Parathyroid adenoma (tissue), 2 donors: Measurements from ENCODE around the gene DOLPP1.
"Not testable (repeated sequence)": the region's sequence is repeated elsewhere in the genome, so short reads cannot be mapped to it uniquely, and the experiment has no call there.

Experiments used
- H2AFZ ChIP-seq: fragments of 300-600 bp; sonication (generic); one replicate; pipeline ENCODE4 v1.7.0; 2017; ENCODE audit warnings: antibody characterized with exemption, mild to moderate bottlenecking
- H3K27ac ChIP-seq: fragments of 300-600 bp; sonication (generic); one replicate; pipeline ENCODE4 v1.7.0; 2017
- H3K27me3 ChIP-seq: fragments of 300-600 bp; sonication (generic); one replicate; pipeline ENCODE4 v1.7.0; 2017; ENCODE audit warnings: low read length; ENCODE audit not compliant: control insufficient read depth, insufficient read depth
- H3K36me3 ChIP-seq: fragments of 300-600 bp; sonication (generic); one replicate; pipeline ENCODE4 v1.7.0; 2017; ENCODE audit warnings: low read length; ENCODE audit not compliant: control insufficient read depth, insufficient read depth
- H3K4me1 ChIP-seq: fragments of 300-600 bp; sonication (generic); one replicate; pipeline ENCODE4 v1.7.0; 2017; ENCODE audit warnings: control low read depth
- H3K4me2 ChIP-seq: fragments of 300-600 bp; sonication (generic); one replicate; pipeline ENCODE4 v1.7.0; 2017; ENCODE audit warnings: low read length
- H3K4me3 ChIP-seq: fragments of 300-600 bp; sonication (generic); one replicate; pipeline ENCODE4 v1.7.0; 2017; ENCODE audit warnings: low read depth, low read length
- H3K79me2 ChIP-seq: fragments of 300-600 bp; sonication (generic); one replicate; pipeline ENCODE4 v1.7.0; 2017; ENCODE audit warnings: control low read depth
- H3K9ac ChIP-seq: fragments of 300-600 bp; sonication (generic); one replicate; pipeline ENCODE4 v1.7.0; 2017; ENCODE audit warnings: mild to moderate bottlenecking
- H3K9me3 ChIP-seq: fragments of 300-600 bp; sonication (generic); one replicate; pipeline ENCODE4 v1.7.0; 2017; ENCODE audit warnings: low read length; ENCODE audit not compliant: control insufficient read depth
- TF ChIP-seq, protein P1 (sequence below): fragments of 300-600 bp; sonication (generic); IDR thresholded peaks from one replicate; pipeline ENCODE4 v1.7.0; 2017; ENCODE audit warnings: antibody characterized with exemption, mild to moderate bottlenecking
- donor health status: primary hyperparathyroidism.

Gene DOLPP1

DNA sequence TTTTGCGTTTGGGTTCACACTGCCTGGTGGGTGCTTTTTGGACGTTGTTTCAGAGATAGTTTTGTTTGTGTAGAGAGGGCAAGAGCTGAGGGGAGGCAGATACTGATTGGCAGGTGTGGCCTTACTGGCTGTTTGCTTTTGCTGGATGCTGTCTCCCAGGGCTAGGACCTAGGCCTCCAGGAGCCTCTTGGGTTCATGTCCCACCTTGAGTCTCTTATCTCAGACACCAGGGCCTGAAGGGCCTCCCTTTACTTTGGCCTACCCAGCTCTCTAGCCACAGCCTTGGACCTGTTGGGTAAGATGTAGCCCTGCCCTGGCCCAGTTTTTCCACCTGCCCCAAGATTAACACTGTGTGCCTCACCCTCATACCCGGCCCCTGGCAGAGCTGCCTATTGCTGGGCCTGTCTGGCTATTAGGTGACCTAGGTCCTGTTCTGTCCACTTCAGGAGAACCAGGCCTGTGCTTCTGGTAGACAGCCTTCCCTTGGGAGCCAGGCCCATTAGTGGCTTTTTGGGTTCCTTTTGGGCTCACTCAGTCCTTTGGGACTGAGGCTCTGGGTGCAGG, 43.7 kb downstream of the DOLPP1 start:
- no peak overlapping the region for H3K4me3 ChIP-seq
- no peaks in the 10 kb centered on the region for H3K9me3 ChIP-seq
- no peak overlapping the region for H3K4me2 ChIP-seq
- H3K9ac ChIP-seq: no peak overlapping the region
- H3K79me2 ChIP-seq: peaks cover 4% of the 10 kb centered on the region
- no peak overlapping the region for H2AFZ ChIP-seq
- TF ChIP-seq, protein P1, sequence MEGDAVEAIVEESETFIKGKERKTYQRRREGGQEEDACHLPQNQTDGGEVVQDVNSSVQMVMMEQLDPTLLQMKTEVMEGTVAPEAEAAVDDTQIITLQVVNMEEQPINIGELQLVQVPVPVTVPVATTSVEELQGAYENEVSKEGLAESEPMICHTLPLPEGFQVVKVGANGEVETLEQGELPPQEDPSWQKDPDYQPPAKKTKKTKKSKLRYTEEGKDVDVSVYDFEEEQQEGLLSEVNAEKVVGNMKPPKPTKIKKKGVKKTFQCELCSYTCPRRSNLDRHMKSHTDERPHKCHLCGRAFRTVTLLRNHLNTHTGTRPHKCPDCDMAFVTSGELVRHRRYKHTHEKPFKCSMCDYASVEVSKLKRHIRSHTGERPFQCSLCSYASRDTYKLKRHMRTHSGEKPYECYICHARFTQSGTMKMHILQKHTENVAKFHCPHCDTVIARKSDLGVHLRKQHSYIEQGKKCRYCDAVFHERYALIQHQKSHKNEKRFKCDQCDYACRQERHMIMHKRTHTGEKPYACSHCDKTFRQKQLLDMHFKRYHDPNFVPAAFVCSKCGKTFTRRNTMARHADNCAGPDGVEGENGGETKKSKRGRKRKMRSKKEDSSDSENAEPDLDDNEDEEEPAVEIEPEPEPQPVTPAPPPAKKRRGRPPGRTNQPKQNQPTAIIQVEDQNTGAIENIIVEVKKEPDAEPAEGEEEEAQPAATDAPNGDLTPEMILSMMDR: no peak
- H3K27ac ChIP-seq: no peak overlapping the region
- no peaks in the 10 kb centered on the region for H3K36me3 ChIP-seq
- H3K4me1 ChIP-seq: peaks cover 9% of the 10 kb centered on the region
- H3K27me3 ChIP-seq: no peaks in the 10 kb centered on the region

DNA sequence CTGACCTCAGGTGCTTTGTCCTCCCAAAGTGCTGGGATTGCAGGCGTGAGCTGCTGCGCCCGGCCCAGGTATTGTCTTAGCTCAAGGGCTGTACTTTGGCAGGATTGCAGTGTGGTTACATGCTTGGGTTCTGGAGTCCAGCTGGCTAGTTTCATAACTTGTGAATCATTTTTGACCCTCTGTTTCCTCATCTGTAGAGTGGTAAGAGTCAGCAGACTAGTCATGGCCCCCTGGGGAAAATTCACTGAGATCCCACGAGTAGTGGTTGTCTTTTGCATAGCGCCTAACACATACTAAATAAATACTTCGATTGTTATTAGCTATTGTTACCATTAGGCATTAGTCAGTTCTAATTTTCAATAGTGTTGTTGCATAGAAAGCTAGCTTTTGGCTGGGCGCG, 44.6 kb downstream of the DOLPP1 start:
- peaks cover 9% of the 10 kb centered on the region for H3K4me1 ChIP-seq
- no peak overlapping the region for H2AFZ ChIP-seq
- TF ChIP-seq, protein P1: no peak

DNA sequence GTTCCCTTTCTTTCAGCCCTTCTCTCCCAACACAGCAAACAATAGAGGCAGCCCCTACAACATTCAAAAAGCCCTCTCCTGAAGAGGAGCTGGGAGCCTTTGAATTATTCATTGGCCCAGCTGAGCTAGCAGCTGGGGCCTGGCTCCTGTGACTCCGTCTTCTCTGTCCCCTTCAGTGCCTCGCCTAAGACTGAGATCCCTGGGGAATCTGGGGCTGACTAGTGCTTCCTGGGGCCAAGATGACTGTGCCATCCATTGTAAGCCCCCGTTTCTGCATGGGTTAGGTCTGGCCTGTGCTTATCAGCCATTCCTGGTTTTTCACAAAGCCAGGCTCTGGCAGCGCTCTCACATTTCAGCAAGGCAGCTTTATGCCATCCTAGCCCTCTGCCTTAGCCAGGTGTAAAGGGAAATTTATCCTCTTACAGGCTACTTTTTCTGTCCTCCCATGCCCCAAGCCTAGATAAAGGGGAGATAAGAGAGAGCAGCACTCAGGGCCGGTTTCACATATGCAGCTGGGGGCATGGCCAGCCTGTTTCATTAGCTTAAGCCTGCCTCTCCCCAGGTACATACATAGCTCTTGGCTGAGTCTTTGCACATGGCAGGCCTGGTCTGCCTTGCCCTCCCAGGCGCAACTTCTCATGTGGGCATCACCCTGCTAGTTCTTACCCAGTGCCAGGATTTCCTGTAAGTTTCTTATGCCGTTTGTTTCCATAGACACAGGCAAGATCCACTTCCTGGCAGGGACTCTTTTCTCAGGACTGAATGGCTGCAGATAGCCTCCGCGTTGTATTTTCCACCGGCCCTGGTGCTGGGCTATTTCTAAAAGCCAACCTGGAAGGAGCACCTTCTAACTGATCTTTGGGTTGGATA, 46.1 kb downstream of the DOLPP1 start:
- Histone ChIP-seq H3K27ac (peak overlapping the region; percentile 44), H3K36me3 (no peaks in the 10 kb centered on the region)

More for the DNA sequence above, 44.6 kb downstream of the DOLPP1 start:
- Histone ChIP-seq H3K27me3 (no peaks in the 10 kb centered on the region), H3K79me2 (peaks cover 4% of the 10 kb centered on the region), H3K9me3 (no peaks in the 10 kb centered on the region), H3K36me3 (no peaks in the 10 kb centered on the region), H3K27ac (no peak overlapping the region), H3K9ac (no peak overlapping the region), H3K4me2 (no peak overlapping the region), H3K4me3 (no peak overlapping the region)

DNA sequence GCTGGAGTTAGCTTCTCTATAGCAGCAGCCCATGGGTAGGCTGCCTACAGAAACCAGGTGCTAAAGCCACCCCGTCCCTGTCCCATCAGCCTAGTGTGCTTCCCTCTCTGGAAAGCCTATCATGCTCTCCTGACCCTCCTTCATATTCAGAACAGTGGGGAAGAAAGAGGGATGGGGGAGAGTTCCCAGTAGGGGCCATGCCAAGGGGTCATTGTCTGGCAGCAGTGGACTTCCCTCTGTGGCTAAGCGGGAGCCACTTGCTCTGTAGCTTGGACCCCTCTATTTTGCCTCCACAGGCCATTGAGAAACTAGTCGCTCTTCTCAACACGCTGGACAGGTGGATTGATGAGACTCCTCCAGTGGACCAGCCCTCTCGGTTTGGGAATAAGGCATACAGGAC, 47.8 kb downstream of the DOLPP1 start:
- H3K79me2 ChIP-seq: peaks cover 3% of the 10 kb centered on the region
- no peak overlapping the region for H3K4me3 ChIP-seq
- no peaks in the 10 kb centered on the region for H3K36me3 ChIP-seq
- no peak overlapping the region for H3K9ac ChIP-seq
- no peak overlapping the region for H3K4me2 ChIP-seq
- H3K9me3 ChIP-seq: no peaks in the 10 kb centered on the region
- no peak overlapping the region for H2AFZ ChIP-seq
- H3K27ac ChIP-seq: no peak overlapping the region
- peaks cover 9% of the 10 kb centered on the region for H3K4me1 ChIP-seq
- H3K27me3 ChIP-seq: no peaks in the 10 kb centered on the region
- TF ChIP-seq, protein P1: no peak

More for the DNA sequence above, 46.1 kb downstream of the DOLPP1 start:
- Histone ChIP-seq H3K27me3 (no peaks in the 10 kb centered on the region), H3K4me3 (no peak overlapping the region), H3K4me2 (peak overlapping the region; percentile 24), H3K9ac (no peak overlapping the region), H3K4me1 (peaks cover 9% of the 10 kb centered on the region), H3K79me2 (no peaks in the 10 kb centered on the region), H2AFZ (no peak overlapping the region), H3K9me3 (no peaks in the 10 kb centered on the region)
- TF ChIP-seq, protein P1: no peak

DNA sequence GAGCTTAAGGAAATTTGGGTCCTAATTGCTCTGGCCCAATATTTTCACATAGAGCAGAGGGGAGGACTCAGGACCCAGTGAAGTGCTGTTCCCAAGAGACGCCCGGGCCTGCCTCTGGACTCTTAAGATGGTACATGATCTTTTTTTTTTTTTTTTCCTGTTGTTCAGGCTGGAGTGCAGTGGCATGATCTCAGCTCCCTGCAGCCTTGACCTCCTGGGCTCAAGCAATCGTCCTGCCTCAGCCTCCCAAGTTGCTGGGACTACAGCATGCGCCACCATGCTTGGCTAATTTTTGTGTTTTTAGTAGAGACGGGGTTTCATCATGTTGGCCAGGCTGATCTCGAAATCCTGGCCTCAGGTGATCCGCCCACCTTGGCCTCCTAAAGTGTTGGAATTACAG, 49.4 kb downstream of the DOLPP1 start:
- not testable (repeated sequence) for H3K4me3 ChIP-seq, H3K79me2 ChIP-seq, H3K27me3 ChIP-seq, H3K27ac ChIP-seq, H3K4me2 ChIP-seq, H3K4me1 ChIP-seq, H3K9ac ChIP-seq, H3K9me3 ChIP-seq, H2AFZ ChIP-seq, H3K36me3 ChIP-seq
